Stomach (tissue), 4 donors: ENCODE results near the gene ANGPTL8.

Experiments
- CTCF ChIP-seq, 7 experiments: fragments of 450-650 bp in 4 of 7; fragments of 200-600 bp in 3 of 7; sonication (generic) in 3 of 7; IDR thresholded peaks; one replicate each; pipeline ENCODE4 v1.5.1; 2016 to 2019; ENCODE audit warnings: antibody characterized with exemption in 7 of 7, control low read depth in 2 of 7, mild to moderate bottlenecking in 1 of 7
- EP300 ChIP-seq: sonication (generic); formaldehyde crosslinking; IDR thresholded peaks from one replicate; pipeline ENCODE4 v1.6.1; 2017; ENCODE audit warnings: antibody characterized with exemption
- POLR2A ChIP-seq, 4 donors: fragments of 450-650 bp; IDR thresholded peaks; one replicate each; pipeline ENCODE4 v1.6.1; 2016; ENCODE audit warnings: antibody characterized with exemption in 4 of 4, control low read depth in 2 of 4, mild to moderate bottlenecking in 1 of 4, moderate library complexity in 1 of 4
- POLR2AphosphoS5 ChIP-seq, 3 donors: sonication (generic); formaldehyde crosslinking; IDR thresholded peaks; one replicate each; pipeline ENCODE4 v1.6.1; 2016; ENCODE audit warnings: antibody characterized with exemption in 3 of 3

GRCh38 chr19:11210656-11210928, 28.8 kb upstream of the ANGPTL8 start:
- TF ChIP-seq POLR2AphosphoS5 (IDR thresholded peaks at IDR 0.05), result no peak
- no peak for TF ChIP-seq CTCF (IDR thresholded peaks at IDR 0.05)
- TF ChIP-seq POLR2A (IDR thresholded peaks at IDR 0.05), result no peak
- TF ChIP-seq EP300, result no peak
